WTC11 (cell line): Measurements from ENCODE around the gene MSI1. TPM values are rescaled to one million over a fixed set of nuclear protein-coding genes. Genes with fewer than 3 reads are reported as not detected.

Experiments used
- ATAC-seq: fragments of 200-7000 bp; cut with Tn5 transposase; 2 replicates; pipeline ENCODE4 v1.10.0; 2021; ENCODE audit warnings: mild to moderate bottlenecking, moderate library complexity
- CTCF ChIA-PET: fragments of 300-600 bp; sonication (Branson Sonifier 250); formaldehyde crosslinking; loops from one replicate; lab custom pipeline; 2021; ENCODE audit warnings: antibody characterized with exemption; lab: Charles Lee
- POLR2A ChIA-PET: fragments of 350-600 bp; sonication (Branson Sonifier 250); formaldehyde crosslinking; loops from one replicate; lab custom pipeline; 2021; ENCODE audit warnings: antibody characterized with exemption; lab: Charles Lee
- DNase-seq: peaks from one replicate; pipeline ENCODE4 v3.0.0; 2021; ENCODE audit warnings: low spot score
- H3K27ac Mint-ChIP-seq: 2 replicates; pipeline ENCODE4 v1.8.0; 2021; ENCODE audit warnings: mixed read lengths
- H3K27me3 Mint-ChIP-seq: 2 replicates; pipeline ENCODE4 v1.8.0; 2021; ENCODE audit warnings: low read depth, mild to moderate bottlenecking, moderate library complexity, mixed read lengths
- H3K36me3 Mint-ChIP-seq: 2 replicates; pipeline ENCODE4 v1.8.0; 2021; ENCODE audit warnings: mixed read lengths
- H3K4me1 Mint-ChIP-seq: 2 replicates; pipeline ENCODE4 v1.8.0; 2022; ENCODE audit warnings: mixed read lengths
- H3K4me3 Mint-ChIP-seq: 2 replicates; pipeline ENCODE4 v1.8.0; 2021; ENCODE audit warnings: mild to moderate bottlenecking, moderate library complexity, mixed read lengths
- H3K9me3 Mint-ChIP-seq: 2 replicates; pipeline ENCODE4 v1.8.0; 2021; ENCODE audit warnings: mixed read lengths
- ATF3 ChIP-seq: sonication (generic); formaldehyde crosslinking; conservative IDR thresholded peaks from 2 replicates; pipeline ENCODE4 v1.8.1; 2022; ENCODE audit warnings: mild to moderate bottlenecking, missing genetic modification reagents
- ATF6 ChIP-seq: sonication (generic); formaldehyde crosslinking; IDR thresholded peaks from 2 replicates; pipeline ENCODE4 v1.8.1; 2023; ENCODE audit warnings: mild to moderate bottlenecking, missing genetic modification reagents
- CTCF ChIP-seq: fragments of 200-600 bp; IDR thresholded peaks from 2 replicates; pipeline ENCODE4 v1.8.0; 2022; ENCODE audit warnings: antibody characterized with exemption
- E2F4 ChIP-seq: sonication (generic); formaldehyde crosslinking; IDR thresholded peaks from 2 replicates; pipeline ENCODE4 v1.8.1; 2022; ENCODE audit warnings: low read depth, mild to moderate bottlenecking, moderate library complexity, missing genetic modification reagents, borderline replicate concordance
- E2F5 ChIP-seq: sonication (generic); formaldehyde crosslinking; IDR thresholded peaks from 2 replicates; pipeline ENCODE4 v1.8.1; 2022; ENCODE audit warnings: mild to moderate bottlenecking, moderate library complexity, missing genetic modification reagents
- ETV6 ChIP-seq: sonication (generic); formaldehyde crosslinking; IDR thresholded peaks from 2 replicates; pipeline ENCODE4 v1.8.1; 2022; ENCODE audit warnings: mild to moderate bottlenecking, missing genetic modification reagents
- FOXP1 ChIP-seq: sonication (generic); formaldehyde crosslinking; IDR thresholded peaks from 2 replicates; pipeline ENCODE4 v1.8.0; 2022; ENCODE audit warnings: missing genetic modification reagents, mild to moderate bottlenecking, moderate library complexity, borderline replicate concordance
- NFE2L1 ChIP-seq: sonication (generic); formaldehyde crosslinking; IDR thresholded peaks from 2 replicates; pipeline ENCODE4 v1.8.1; 2023; ENCODE audit warnings: missing genetic modification reagents
- OVOL2 ChIP-seq: fragments of 250-450 bp; sonication (Bioruptor Pico); IDR thresholded peaks from 2 replicates; pipeline ENCODE4 v1.9.0; 2021; ENCODE audit warnings: mild to moderate bottlenecking, borderline replicate concordance
- PRRX2 ChIP-seq: fragments of 250-450 bp; sonication (Bioruptor Pico); IDR thresholded peaks from 2 replicates; pipeline ENCODE4 v1.8.0; 2021; ENCODE audit warnings: mild to moderate bottlenecking
- RORB ChIP-seq: fragments of 250-450 bp; sonication (Bioruptor Pico); IDR thresholded peaks from 2 replicates; pipeline ENCODE4 v1.9.0; 2021; ENCODE audit warnings: mild to moderate bottlenecking
- STAT6 ChIP-seq: sonication (generic); formaldehyde crosslinking; conservative IDR thresholded peaks from 2 replicates; pipeline ENCODE4 v1.8.1; 2023; ENCODE audit warnings: mild to moderate bottlenecking, low read depth, missing genetic modification reagents, moderate library complexity
- ZBTB21 ChIP-seq: sonication (generic); formaldehyde crosslinking; IDR thresholded peaks from 2 replicates; pipeline ENCODE4 v1.8.1; 2023; ENCODE audit warnings: mild to moderate bottlenecking, missing genetic modification reagents, borderline replicate concordance
- ZNF317 ChIP-seq: sonication (generic); formaldehyde crosslinking; IDR thresholded peaks from 2 replicates; pipeline ENCODE4 v1.8.1; 2023; ENCODE audit warnings: low read depth, mild to moderate bottlenecking, moderate library complexity, missing genetic modification reagents, borderline replicate concordance
- ZNF532 ChIP-seq: fragments of 250-450 bp; sonication (Bioruptor Pico); IDR thresholded peaks from 2 replicates; pipeline ENCODE4 v1.9.0; 2021; ENCODE audit warnings: mild to moderate bottlenecking, borderline replicate concordance
- ZNF671 ChIP-seq: fragments of 250-450 bp; sonication (Bioruptor Pico); IDR thresholded peaks from 2 replicates; pipeline ENCODE4 v1.8.0; 2021; ENCODE audit warnings: mild to moderate bottlenecking
- total RNA-seq: library from RNA; stranded (reverse); gene quantifications from 3 replicates; pipeline ENCODE4 v1.2.3, GENCODE V29; 2021

Gene MSI1
- total RNA-seq, 1 experiment from 2014 or later: 71.5 TPM

- no peak for TF ChIP-seq CTCF
Measured at GRCh38 chr12:120417917-120418580, 49.1 kb upstream of the MSI1 start (continued).

- no peak for TF ChIP-seq E2F5
- TF ChIP-seq ETV6 (CRISPR knock-in tag): no peak
- TF ChIP-seq PRRX2: no peak
- no peak for TF ChIP-seq ZNF317 (CRISPR knock-in tag)
- TF ChIP-seq E2F4 (CRISPR knock-in tag): no peak
- TF ChIP-seq ZNF671: no peak
- TF ChIP-seq ZNF532: no peak
- no peak for TF ChIP-seq CTCF
- no peak for TF ChIP-seq OVOL2 (CRISPR knock-in tag)
- no peak for TF ChIP-seq ATF6 (CRISPR knock-in tag)
- no peak for TF ChIP-seq ATF3 (CRISPR knock-in tag)
- no peak for TF ChIP-seq ZBTB21 (CRISPR knock-in tag)
- no peak for TF ChIP-seq FOXP1 (CRISPR knock-in tag)
- TF ChIP-seq NFE2L1: no peak
- no peak for TF ChIP-seq RORB (CRISPR knock-in tag)
- no peak for TF ChIP-seq STAT6 (CRISPR knock-in tag)
- DNase-seq (no peak), ATAC-seq (no peak)
- Mint-ChIP-seq H3K4me3 (no peak overlapping the region), H3K27ac (no peak overlapping the region), H3K36me3 (no peaks in the 10 kb centered on the region), H3K9me3 (no peaks in the 10 kb centered on the region), H3K4me1 (peaks cover 26% of the 10 kb centered on the region), H3K27me3 (peaks cover 10% of the 10 kb centered on the region)
- ChIA-PET CTCF (interaction anchor here (1.5 to 1.7 kb wide), 2 partner anchors 13 to 55 kb away, joined by 3 to 6 read pairs; no protein-coding TSS in a partner anchor), POLR2A (interaction anchor here (1.4 kb wide), 1 partner anchor 28 kb away, joined by 3 read pairs; no protein-coding TSS in a partner anchor)
Measured at GRCh38 chr12:120416490-120417216, 47.7 kb upstream of the MSI1 start.
